Naive thymus-derived CD4-positive, alpha-beta T cell (primary cell): Measurements from ENCODE around the gene PLCL1. TPM values are rescaled to one million over a fixed set of nuclear protein-coding genes. Genes with fewer than 3 reads are reported as not detected.
"Not testable (repeated sequence)": the region's sequence is repeated elsewhere in the genome, so short reads cannot be mapped to it uniquely, and the experiment has no call there.

Experiments used
- ATAC-seq: fragments of 150-1000 bp; cut with Tn5 transposase; 2 replicates; pipeline ENCODE4 v1.10.0; 2021; ENCODE audit warnings: mild to moderate bottlenecking, moderate library complexity
- CTCF ChIA-PET: fragments of 350-600 bp; sonication (Branson Sonifier 250); formaldehyde crosslinking; loops from one replicate; lab custom pipeline; 2021; ENCODE audit warnings: antibody characterized with exemption; lab: Charles Lee
- POLR2A ChIA-PET: fragments of 350-600 bp; sonication (Branson Sonifier 250); formaldehyde crosslinking; loops from one replicate; lab custom pipeline; 2021; ENCODE audit warnings: antibody characterized with exemption, inconsistent platforms; lab: Charles Lee
- DNase-seq, 9 donors: peaks; one replicate each; pipeline versions ENCODE4 v3.0.0 to v3.0.0-alpha.2; 2020 to 2022; ENCODE audit warnings: mixed read lengths in 1 of 9
- H3K27ac ChIP-seq: one replicate; pipeline ENCODE4 v1.7.0; 2013; ENCODE audit warnings: mild to moderate bottlenecking, low read depth, low read length, moderate library complexity
- H3K27me3 ChIP-seq, 2 donors: one replicate each; pipeline ENCODE4 v1.7.0; 2013; ENCODE audit warnings: low read length in 2 of 2, mild to moderate bottlenecking in 2 of 2, moderate library complexity in 2 of 2; ENCODE audit not compliant: control insufficient read depth in 2 of 2, insufficient read depth in 2 of 2
- H3K36me3 ChIP-seq, 3 experiments: 1 replicate in 2 of 3; 2 replicates in 1 of 3; pipeline ENCODE4 v1.7.0; 2013; ENCODE audit warnings: low read length in 3 of 3, mild to moderate bottlenecking in 3 of 3, moderate library complexity in 1 of 3; ENCODE audit not compliant: insufficient read depth in 3 of 3, control insufficient read depth in 2 of 3
- H3K4me1 ChIP-seq, 2 donors: one replicate each; pipeline ENCODE4 v1.7.0; 2013; ENCODE audit warnings: low read length in 2 of 2, mild to moderate bottlenecking in 2 of 2, moderate library complexity in 1 of 2; ENCODE audit not compliant: control insufficient read depth in 2 of 2, insufficient read depth in 2 of 2
- H3K4me3 ChIP-seq: 2 replicates; pipeline ENCODE4 v1.7.0; 2013; ENCODE audit warnings: mild to moderate bottlenecking, low read length
- H3K9me3 ChIP-seq, 3 experiments: 1 replicate in 2 of 3; 2 replicates in 1 of 3; pipeline ENCODE4 v1.7.0; 2013; ENCODE audit warnings: low read length in 3 of 3; ENCODE audit not compliant: control insufficient read depth in 2 of 3
- H3K27ac Mint-ChIP-seq, 9 donors: one replicate each; pipeline ENCODE4 v1.8.0; 2020 to 2022; ENCODE audit warnings: mixed read lengths in 9 of 9, mild to moderate bottlenecking in 8 of 9, moderate library complexity in 5 of 9, inconsistent platforms in 2 of 9
- H3K27me3 Mint-ChIP-seq, 5 donors: one replicate each; pipeline ENCODE4 v1.8.0; 2021 to 2022; ENCODE audit warnings: mixed read lengths in 5 of 5, mild to moderate bottlenecking in 1 of 5
- H3K36me3 Mint-ChIP-seq, 5 donors: one replicate each; pipeline ENCODE4 v1.8.0; 2020 to 2022; ENCODE audit warnings: mixed read lengths in 5 of 5, mild to moderate bottlenecking in 3 of 5, inconsistent platforms in 1 of 5
- H3K4me1 Mint-ChIP-seq, 7 donors: one replicate each; pipeline ENCODE4 v1.8.0; 2020 to 2022; ENCODE audit warnings: mixed read lengths in 7 of 7, mild to moderate bottlenecking in 3 of 7, inconsistent platforms in 1 of 7
- H3K4me3 Mint-ChIP-seq, 10 donors: one replicate each; pipeline ENCODE4 v1.8.0; 2020 to 2022; ENCODE audit warnings: mild to moderate bottlenecking in 10 of 10, mixed read lengths in 10 of 10, moderate library complexity in 6 of 10, inconsistent platforms in 2 of 10
- H3K9me3 Mint-ChIP-seq, 11 donors: one replicate each; pipeline ENCODE4 v1.8.0; 2020 to 2022; ENCODE audit warnings: mixed read lengths in 11 of 11, mild to moderate bottlenecking in 4 of 11, inconsistent platforms in 1 of 11, moderate library complexity in 1 of 11
- intact Hi-C, 2 donors: fragments of 100-400 bp; cut with micrococcal nuclease; formaldehyde crosslinking; loops; one replicate each; pipeline ENCODE4 v1.15.1; 2023
- polyA plus RNA-seq, 2 donors: library from polyadenylated mRNA; unstranded; fragments of 300-500 nt; fragmentation: Illumina TruSeq; gene quantifications; one replicate each; pipeline ENCODE4 v1.2.3, GENCODE V29; 2021
- total RNA-seq, 6 experiments: library from RNA in 5 of 6; stranded (reverse) in 5 of 6; gene quantifications; 1 replicate in 5 of 6; 2 replicates in 1 of 6; pipeline ENCODE4 v1.2.3 and lab custom pipeline; 2021 to 2026

Gene PLCL1
- total and polyA plus RNA-seq, 7 experiments from 2014 or later, result 1.8 to 33.7 (median 22.7) TPM

- Mint-ChIP-seq H3K27ac (no peak overlapping the region), H3K36me3 (peaks cover 0 to 5% (median 0%) of the 10 kb centered on the region in 5 donors)
- intact Hi-C loops, result no loop called here
Measured at GRCh38 chr2:198188982-198189381, 384.6 kb downstream of the PLCL1 start.

GRCh38 chr2:198191651-198192050 is 387.3 kb downstream of the PLCL1 start:
- H3K27ac ChIP-seq, result no peak overlapping the region
- POLR2A ChIA-PET, result no interaction called here
- intact Hi-C loops, result no loop called here
- no peak overlapping the region for H3K4me3 ChIP-seq
- peaks cover 0 to 15% (median 5%) of the 10 kb centered on the region in 11 donors for H3K9me3 Mint-ChIP-seq
- H3K4me1 Mint-ChIP-seq, result no peaks in the 10 kb centered on the region
- CTCF ChIA-PET, result no interaction called here
- DNase-seq (no peak), ATAC-seq (no peak)
- H3K27me3 ChIP-seq, result no peaks in the 10 kb centered on the region
- no peaks in the 10 kb centered on the region for H3K36me3 ChIP-seq
- no peaks in the 10 kb centered on the region for H3K4me1 ChIP-seq
- H3K4me3 Mint-ChIP-seq, result no peak overlapping the region
- H3K9me3 ChIP-seq, result no peaks in the 10 kb centered on the region
- no peak overlapping the region for H3K27ac Mint-ChIP-seq
- H3K36me3 Mint-ChIP-seq, result peaks cover 0 to 9% (median 4%) of the 10 kb centered on the region in 5 donors
- peaks cover 2 to 34% (median 6%) of the 10 kb centered on the region in 5 donors for H3K27me3 Mint-ChIP-seq

More at GRCh38 chr2:198188982-198189381, 384.6 kb downstream of the PLCL1 start:
- peaks cover 2 to 20% (median 6%) of the 10 kb centered on the region in 5 donors for H3K27me3 Mint-ChIP-seq
- H3K4me3 ChIP-seq, result no peak overlapping the region
- H3K27me3 ChIP-seq, result no peaks in the 10 kb centered on the region
- H3K4me1 Mint-ChIP-seq, result no peaks in the 10 kb centered on the region
- peak overlapping the region in 1 of 10 donors; percentile 12 for H3K4me3 Mint-ChIP-seq
- H3K9me3 Mint-ChIP-seq, result peaks cover 0 to 13% (median 7%) of the 10 kb centered on the region in 11 donors
- no peaks in the 10 kb centered on the region for H3K9me3 ChIP-seq
- ATAC-seq, result no peak
- no peaks in the 10 kb centered on the region for H3K4me1 ChIP-seq
- no peak overlapping the region for H3K27ac ChIP-seq
- no peaks in the 10 kb centered on the region for H3K36me3 ChIP-seq
- DNase-seq, result no peak
- POLR2A ChIA-PET, result no interaction called here
- CTCF ChIA-PET, result no interaction called here

- intact Hi-C loops, H3K4me3 ChIP-seq, ATAC-seq, H3K9me3 ChIP-seq, H3K36me3 ChIP-seq, H3K36me3 Mint-ChIP-seq, DNase-seq, H3K4me3 Mint-ChIP-seq, H3K4me1 ChIP-seq, CTCF ChIA-PET, H3K27me3 ChIP-seq, H3K27ac ChIP-seq, H3K27ac Mint-ChIP-seq, POLR2A ChIA-PET, H3K4me1 Mint-ChIP-seq: not testable (repeated sequence)
- Mint-ChIP-seq H3K9me3 (peaks cover 0 to 21% (median 5%) of the 10 kb centered on the region in 11 donors), H3K27me3 (peaks cover 0 to 26% (median 2%) of the 10 kb centered on the region in 5 donors)
Measured at GRCh38 chr2:198196556-198196955, 392.2 kb downstream of the PLCL1 start.

Other genes starting within 250 kb of the PLCL1 start
- gene RFTN2, start 129.0 kb upstream of the PLCL1 start, total RNA-seq, result under 1 TPM in 1 of 5 experiments, not detected in 4; 0.64 TPM
- under 1 TPM; 0.12 to 0.21 TPM for gene RFTN2, start 129.0 kb upstream of the PLCL1 start, polyA plus RNA-seq
- 10 to 100 TPM in 3 of 5 experiments, 1 to 10 TPM in 2; 8.8 to 15.4 (median 13.6) TPM for gene MARS2, start 99.2 kb upstream of the PLCL1 start, total RNA-seq
- gene MARS2, start 99.2 kb upstream of the PLCL1 start, polyA plus RNA-seq, result 10 to 100 TPM in 1 of 2 donors, 1 to 10 TPM in 1; 7.7 to 10.0 TPM
- not detected for gene BOLL, start 19.3 kb upstream of the PLCL1 start, total RNA-seq
- gene BOLL, start 19.3 kb upstream of the PLCL1 start, polyA plus RNA-seq, result under 1 TPM in 1 of 2 donors, not detected in 1; 0.08 TPM